ENCODE results near the gene SIM2.

DNA sequence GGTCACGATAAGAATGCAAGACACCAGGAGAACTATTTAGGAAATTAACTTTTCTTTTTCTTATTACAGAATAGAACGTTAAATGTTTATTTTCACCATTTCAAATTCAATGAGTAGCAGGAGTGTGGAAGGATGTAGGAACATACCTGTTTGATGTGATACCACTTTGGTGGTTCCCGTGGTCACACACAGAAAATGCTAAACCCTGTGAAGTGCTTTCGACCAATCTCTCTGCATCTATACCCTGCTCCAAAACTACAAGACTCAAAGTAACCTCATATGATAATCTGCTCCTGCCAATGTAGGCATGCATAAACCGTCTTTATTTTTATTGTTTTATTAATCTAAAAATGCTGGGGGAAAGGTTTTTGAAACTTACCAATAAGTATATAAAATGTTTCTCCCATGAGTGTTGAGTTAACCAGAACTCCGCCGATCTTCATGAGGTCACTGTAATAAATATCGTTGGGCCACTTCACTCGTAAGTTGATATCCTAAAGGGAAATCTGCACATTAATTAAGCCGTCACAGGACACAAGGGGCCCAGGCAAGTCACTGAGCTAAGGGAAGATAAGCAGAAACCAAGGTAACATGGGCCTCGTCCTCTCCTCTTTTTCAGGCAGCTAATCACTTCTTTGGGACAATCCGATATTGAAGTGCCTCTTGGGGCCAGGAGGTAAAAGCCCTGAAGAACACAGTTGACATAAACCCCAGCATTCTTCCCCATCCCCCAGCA is 60.6 kb downstream of the SIM2 start:
- TF ChIP-seq FOXK2 (IDR thresholded peaks at IDR 0.05) = no peak
- no peak for TF ChIP-seq SUZ12 (IDR thresholded peaks at IDR 0.05)
- no peak for TF ChIP-seq SP1 (IDR thresholded peaks at IDR 0.05)
- no peak for TF ChIP-seq HDGF (IDR thresholded peaks at IDR 0.05; ENCODE audit: borderline replicate concordance)
- no peak for TF ChIP-seq NFRKB (IDR thresholded peaks at IDR 0.05)
- no peak for TF ChIP-seq TARDBP (IDR thresholded peaks at IDR 0.05)
- TF ChIP-seq L3MBTL2 (conservative IDR thresholded peaks at IDR 0.05) = no peak

Data from HEK293T (cell line).